ENCODE data around the gene SPATC1L.

DNA sequence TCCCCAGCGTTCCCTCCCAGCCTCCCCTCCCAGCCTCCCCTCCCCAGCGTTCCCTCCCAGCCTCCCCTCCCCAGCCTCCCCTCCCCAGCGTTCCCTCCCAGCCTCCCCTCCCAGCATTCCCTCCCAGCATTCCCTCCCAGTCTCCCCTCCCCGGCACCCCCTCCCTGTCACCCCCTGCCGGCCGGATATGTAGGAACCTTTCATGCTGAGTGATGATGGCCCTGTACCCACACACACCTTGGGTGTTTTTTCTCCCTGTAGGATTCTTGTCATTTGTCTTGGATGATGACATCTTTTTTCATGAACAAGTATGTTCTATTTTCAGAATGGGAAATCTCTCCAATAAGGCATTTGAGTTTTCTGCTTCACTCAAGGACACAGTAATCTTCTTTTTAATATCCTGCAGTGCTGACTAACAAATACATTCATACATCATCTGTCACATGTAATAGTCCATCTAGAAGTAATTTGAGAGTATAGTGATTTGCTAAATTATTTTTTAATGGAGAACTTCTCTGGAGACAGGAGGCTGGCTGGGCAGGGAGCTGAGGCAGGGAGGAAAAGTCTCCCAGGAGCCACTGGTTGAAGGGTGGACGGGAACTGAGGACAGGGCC is 48.4 kb downstream of the SPATC1L start:
- TF ChIP-seq, protein P1, sequence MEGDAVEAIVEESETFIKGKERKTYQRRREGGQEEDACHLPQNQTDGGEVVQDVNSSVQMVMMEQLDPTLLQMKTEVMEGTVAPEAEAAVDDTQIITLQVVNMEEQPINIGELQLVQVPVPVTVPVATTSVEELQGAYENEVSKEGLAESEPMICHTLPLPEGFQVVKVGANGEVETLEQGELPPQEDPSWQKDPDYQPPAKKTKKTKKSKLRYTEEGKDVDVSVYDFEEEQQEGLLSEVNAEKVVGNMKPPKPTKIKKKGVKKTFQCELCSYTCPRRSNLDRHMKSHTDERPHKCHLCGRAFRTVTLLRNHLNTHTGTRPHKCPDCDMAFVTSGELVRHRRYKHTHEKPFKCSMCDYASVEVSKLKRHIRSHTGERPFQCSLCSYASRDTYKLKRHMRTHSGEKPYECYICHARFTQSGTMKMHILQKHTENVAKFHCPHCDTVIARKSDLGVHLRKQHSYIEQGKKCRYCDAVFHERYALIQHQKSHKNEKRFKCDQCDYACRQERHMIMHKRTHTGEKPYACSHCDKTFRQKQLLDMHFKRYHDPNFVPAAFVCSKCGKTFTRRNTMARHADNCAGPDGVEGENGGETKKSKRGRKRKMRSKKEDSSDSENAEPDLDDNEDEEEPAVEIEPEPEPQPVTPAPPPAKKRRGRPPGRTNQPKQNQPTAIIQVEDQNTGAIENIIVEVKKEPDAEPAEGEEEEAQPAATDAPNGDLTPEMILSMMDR (IDR thresholded peaks at IDR 0.05; ENCODE audit: extremely low read depth in 1 of 2, insufficient read depth in 1 of 2, low read depth in 1 of 2, low read length in 2 of 2) = no peak
- TF ChIP-seq EZH2 (IDR thresholded peaks at IDR 0.05; ENCODE audit: borderline replicate concordance, low read depth, low read length, severe bottlenecking) = no peak
